HG02970 (cell line): Measurements from ENCODE around the gene SFXN2.
"Not testable (repeated sequence)": the region's sequence is repeated elsewhere in the genome, so short reads cannot be mapped to it uniquely, and the experiment has no call there.

Experiments used
- ATAC-seq: cut with Tn5 transposase; IDR thresholded peaks from one replicate; pipeline ENCODE4 v1.9.1; 2021; ENCODE audit warnings: mild to moderate bottlenecking, moderate library complexity, moderate number of reproducible peaks; ENCODE audit not compliant: unreplicated experiment, low FRiP score

Gene SFXN2

GRCh38 chr10:102678842-102679289 is 35.6 kb upstream of the SFXN2 start:
- no peak for ATAC-seq

DNA sequence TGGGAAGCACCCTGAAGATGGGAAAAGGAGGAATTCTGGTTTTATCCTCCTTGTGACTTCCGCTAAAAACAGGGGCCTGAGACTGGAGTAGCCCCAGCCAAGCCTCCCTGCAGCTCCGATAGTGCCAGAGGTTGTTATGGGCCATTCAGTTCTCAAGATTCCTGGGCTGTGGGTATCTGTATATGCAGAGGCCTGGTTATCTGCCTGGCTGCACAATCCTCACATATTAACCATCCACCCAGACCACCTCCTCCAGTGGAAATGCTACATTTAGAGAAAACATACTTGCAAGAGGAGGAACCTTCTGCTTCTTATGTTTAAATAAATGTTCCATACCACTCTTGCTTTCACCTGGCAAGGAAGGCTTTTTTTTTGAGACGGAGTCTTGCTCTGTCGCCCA is 34.8 kb upstream of the SFXN2 start:
- ATAC-seq: no peak

DNA sequence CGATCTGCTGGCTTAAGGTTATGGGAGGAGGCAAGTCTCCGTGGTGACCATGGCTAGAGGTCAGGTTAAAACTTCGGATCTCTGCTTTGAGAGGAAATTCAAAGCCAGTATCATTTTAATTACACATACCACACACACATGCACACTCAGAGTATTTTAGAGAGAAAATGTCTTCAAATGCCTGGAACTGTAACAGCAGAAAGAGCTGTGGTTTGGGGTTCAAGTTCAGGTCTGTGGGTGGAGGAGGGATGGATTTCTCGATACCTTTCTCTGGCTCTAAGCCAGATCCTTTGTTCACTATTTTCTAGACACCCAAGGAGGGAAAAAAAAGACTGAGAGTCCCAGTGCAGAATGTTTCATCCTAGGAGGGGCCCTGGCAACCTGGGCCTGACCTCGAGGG is 32.7 kb upstream of the SFXN2 start:
- ATAC-seq: no peak

DNA sequence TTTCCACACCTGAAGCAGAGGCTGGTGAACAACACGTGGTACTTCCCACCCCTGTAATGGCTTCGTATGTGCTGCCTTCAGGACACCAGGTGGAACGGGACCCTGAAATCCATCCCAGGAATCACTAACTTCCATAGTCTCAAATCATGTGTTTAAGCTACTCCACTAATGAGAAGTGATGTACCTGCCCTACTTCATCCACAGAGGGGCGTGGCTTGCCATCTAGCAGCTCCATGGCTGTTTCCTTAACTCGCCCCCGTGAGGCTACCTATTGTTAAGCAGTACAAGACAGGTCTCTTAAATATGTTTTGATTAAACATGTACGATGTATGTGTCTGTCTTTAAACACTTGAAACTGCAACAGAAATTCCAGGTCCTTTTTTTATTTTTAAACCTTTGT is 32.0 kb upstream of the SFXN2 start:
- no peak for ATAC-seq

DNA sequence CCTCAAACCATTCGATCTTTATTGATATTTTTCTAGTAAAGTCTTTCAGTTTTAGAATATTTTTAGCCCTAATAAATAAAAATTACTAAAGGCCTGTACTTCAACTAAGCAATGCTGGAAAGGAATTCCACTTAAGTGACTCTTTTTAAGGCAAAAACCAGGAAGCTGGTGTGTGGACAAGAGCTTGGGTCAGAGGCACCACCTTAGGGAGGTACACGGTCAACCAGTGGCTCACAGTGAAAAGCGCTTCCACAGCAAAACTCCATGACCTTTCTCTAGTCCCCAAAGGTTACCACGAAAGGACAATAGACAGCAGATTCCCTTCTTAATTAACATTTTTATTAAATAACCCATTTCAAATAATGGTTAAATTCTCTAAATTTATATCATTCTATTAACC is 31.5 kb upstream of the SFXN2 start:
- ATAC-seq: no peak

DNA sequence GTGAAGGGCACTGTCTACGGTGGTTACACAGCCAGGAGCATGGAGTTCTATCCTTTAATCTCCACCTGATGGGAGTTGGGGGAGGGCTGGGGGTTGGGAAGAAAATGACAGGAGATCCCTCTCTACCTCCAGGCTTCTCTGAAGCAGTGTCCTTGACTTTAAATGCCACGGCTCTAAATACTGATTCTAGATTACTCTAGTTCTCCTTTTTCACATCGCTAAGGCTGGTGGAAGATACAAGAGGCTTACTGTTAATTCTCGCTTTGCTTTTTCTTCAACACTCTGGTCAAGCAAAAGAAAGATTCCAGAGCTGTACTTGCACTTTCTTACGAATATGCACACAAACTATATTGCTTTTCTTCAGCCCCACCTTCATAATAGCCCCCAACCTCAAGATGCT is 30.7 kb upstream of the SFXN2 start:
- ATAC-seq: no peak

DNA sequence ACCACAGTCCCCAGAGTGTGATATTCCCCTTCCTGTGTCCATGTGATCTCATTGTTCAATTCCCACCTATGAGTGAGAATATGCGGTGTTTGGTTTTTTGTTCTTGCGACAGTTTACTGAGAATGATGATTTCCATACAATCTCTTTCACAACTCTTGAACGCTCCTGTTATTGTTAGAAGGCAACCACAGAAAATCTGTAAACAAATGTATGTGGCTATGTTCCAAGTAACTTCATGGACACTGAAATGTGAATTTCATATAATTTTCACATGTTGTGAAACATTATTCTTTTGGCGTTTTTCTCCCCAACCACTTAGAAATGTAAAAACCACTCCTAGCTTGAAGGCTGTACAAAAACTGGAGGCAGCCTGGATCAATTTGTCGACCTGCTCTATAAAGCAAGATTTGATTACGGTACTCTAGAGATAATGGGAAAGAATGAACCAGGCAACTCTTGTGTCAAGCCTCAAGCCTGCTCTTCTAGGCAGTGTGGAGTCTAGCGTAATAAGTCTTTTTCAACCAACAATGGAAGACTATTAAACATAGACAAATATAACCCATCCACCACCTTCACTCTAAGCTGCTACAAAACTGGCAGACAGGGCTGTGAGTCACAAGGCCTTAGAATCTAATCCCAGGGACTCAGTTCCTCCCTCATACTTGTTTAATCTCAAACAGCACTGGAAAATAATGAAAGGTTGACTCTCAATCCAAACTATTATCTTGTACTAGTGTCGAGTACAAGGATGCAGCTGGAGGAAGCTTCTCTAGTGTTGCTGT is 23.0 kb upstream of the SFXN2 start:
- ATAC-seq: no peak

DNA sequence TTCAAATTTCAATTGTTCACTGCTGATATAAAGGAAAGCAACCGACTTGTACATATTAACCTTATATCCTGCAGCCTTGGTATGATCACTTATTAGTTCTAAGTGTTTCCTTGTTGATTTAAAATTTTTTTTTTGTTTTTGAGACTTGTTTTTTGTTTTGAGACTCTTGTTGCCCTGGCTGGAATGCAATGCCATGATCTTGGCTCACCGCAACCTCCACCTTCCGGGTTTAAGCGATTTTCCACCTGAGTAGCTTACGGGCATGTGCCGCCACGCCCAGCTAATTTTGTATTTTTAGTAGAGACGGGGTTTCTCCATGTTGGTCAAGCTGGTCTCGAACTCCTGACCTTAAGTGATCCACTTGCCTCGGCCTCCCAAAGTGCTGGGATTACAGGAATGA is 19.0 kb upstream of the SFXN2 start:
- ATAC-seq: not testable (repeated sequence)

GRCh38 chr10:102696736-102697135 is 17.7 kb upstream of the SFXN2 start:
- no peak for ATAC-seq

- ATAC-seq: no peak
These were observed 15.5 kb upstream of the SFXN2 start for GRCh38 chr10:102698894-102699293.

DNA sequence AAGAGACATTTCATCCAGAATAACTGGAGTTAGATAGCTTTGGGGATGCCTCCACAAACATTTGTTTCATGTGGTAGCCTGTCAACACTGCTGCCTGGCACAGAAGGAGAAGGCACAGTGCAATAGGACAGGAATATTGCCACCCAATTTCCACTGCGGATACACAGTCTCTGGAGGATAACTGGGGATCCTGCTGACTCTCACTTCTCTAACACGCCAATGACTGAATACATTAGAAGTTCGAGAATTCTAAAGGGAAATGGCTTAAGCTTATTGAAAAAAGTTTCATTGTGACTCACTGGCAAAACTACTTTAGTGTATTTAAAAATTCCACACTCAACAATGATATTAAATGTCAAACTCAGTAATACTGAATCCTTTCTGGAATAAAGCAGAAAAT is 13.2 kb upstream of the SFXN2 start:
- no peak for ATAC-seq

DNA sequence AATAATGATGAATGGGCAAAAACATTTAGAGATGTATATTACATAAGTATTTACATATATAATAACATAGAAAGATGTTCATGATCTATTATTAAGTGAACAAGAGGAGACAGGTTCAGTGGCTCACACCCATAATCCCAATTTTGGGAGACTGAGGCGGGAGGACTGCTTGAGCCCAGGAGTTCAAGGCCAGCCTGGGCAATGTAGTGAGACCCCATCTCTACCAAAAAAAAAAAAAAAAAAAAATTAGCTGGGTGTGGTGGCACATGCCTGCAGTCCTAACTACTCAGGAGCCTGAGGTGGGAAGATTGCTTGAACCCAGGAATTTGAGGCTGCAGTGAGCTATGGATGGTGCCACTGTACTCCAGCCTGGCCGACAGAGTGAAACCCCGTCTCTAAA is 12.6 kb upstream of the SFXN2 start:
- ATAC-seq: no peak

DNA sequence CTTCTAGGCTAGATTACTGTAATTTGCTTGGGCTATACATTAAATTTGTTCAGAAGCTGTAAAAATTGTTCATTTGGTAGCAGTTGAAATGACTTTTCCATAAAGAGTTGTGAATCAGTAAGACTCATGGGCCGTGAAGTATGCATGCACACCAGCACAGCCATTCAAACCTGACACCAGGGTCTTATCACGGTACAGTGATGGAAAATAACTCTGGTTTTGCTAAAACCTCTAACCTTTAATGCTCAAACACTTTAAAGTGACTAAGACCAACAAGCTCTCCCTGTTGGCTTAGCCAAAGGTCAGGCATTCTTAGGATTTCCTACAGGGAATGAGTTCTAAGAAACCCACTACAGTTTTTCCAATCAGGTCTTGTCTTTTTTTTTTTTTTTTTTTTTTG is 11.7 kb upstream of the SFXN2 start:
- ATAC-seq: no peak

DNA sequence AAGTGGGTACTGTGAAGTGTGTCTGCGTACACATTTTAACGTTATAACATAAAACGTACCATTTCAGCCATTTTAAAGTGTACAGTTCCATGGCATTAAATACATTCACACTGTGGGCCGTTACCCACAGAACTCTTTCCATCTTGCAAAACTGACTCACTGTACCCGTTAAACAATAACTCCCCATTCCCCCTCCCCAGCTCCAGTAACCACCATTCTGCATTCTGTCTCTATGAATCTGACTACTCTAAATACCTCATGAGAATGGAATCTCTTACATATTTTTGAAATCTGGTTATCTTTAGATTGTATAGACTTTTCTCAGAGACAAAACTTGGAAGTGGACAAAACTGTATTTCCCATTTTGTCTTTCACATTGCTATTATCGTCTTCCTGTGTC is 9.5 kb upstream of the SFXN2 start:
- ATAC-seq: no peak

- no peak for ATAC-seq
These were observed 8.9 kb upstream of the SFXN2 start for GRCh38 chr10:102705531-102705930.

- ATAC-seq: no peak
These were observed 3.8 kb upstream of the SFXN2 start for GRCh38 chr10:102710609-102711008.

GRCh38 chr10:102712089-102712488 is 2.3 kb upstream of the SFXN2 start:
- ATAC-seq: no peak

GRCh38 chr10:102712843-102713538 is 1.4 kb upstream of the SFXN2 start:
- no peak for ATAC-seq

DNA sequence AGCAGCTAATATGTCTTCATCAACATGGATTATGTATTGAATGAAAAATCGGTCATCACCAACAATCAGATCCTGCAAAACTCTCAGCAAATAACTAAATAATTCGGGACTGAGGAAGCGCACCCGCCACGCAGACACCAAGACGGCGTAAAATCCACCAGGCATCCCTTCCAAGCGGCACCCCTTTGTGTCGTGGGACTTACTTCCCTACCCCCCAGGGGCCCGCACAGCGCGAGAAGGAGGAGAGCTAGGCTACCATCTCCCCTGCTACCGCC is 960 bp upstream of the SFXN2 start:
- ATAC-seq: no peak

GRCh38 chr10:102713814-102714620 is 419 bp upstream of the SFXN2 start, which contains the start of gene ARL3:
Gene ARL3, minus strand, starts transcription at chr10:102714397. Its CDS starts 122 bp downstream, at chr10:102714275.
- peak; percentile 91 for ATAC-seq

DNA sequence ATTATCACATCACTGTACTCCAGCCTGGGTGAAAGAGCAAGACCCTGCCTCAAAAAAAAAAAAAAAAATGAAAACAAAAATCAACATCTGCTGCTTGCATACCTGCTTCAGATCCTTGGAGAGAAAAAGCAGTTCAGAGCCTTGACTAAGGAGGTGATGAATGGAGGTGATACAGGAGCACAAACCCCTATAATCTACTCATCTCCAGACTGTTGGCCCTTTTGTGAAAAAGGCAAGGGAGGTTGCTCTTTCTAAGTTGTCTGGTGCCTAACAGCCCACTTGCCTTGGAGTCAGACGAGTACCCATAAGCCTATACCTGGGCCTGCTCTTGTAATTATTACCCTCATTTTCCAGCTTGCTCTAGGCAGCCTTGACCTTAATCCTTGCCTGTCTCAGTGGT is 1.4 kb downstream of the SFXN2 start:
- ATAC-seq: no peak
